Smooth muscle cell (in vitro differentiated cells): ENCODE measurements around the gene SIRT5. TPM values are rescaled to one million over a fixed set of nuclear protein-coding genes. Genes with fewer than 3 reads are reported as not detected.

Experiments used
- DNase-seq: peaks from one replicate; lab custom pipeline; 2025; ENCODE audit not compliant: unreplicated experiment; lab: John Stamatoyannopoulos, UW
- H2AFZ ChIP-seq: fragments of 200-600 bp; sonication (generic); 2 replicates; pipeline ENCODE4 v1.6.0; 2016; ENCODE audit warnings: antibody characterized with exemption, low read depth, mild to moderate bottlenecking
- H3F3A ChIP-seq: fragments of 200-600 bp; sonication (generic); 2 replicates; pipeline ENCODE4 v1.6.0; 2017; ENCODE audit warnings: antibody characterized with exemption, low read depth
- H3K27ac ChIP-seq: fragments of 200-600 bp; sonication (generic); 2 replicates; pipeline ENCODE4 v1.5.1; 2016; ENCODE audit warnings: low read depth, mild to moderate bottlenecking
- H3K27me3 ChIP-seq: fragments of 200-600 bp; sonication (generic); 2 replicates; pipeline ENCODE4 v1.6.1; 2016; ENCODE audit warnings: low read depth, mild to moderate bottlenecking
- H3K36me3 ChIP-seq: fragments of 200-600 bp; sonication (generic); 2 replicates; pipeline ENCODE4 v1.5.1; 2016; ENCODE audit warnings: low read depth
- H3K4me1 ChIP-seq: fragments of 200-600 bp; sonication (generic); 2 replicates; pipeline ENCODE4 v1.5.1; 2016; ENCODE audit warnings: low read depth
- H3K4me2 ChIP-seq: fragments of 200-600 bp; sonication (generic); 2 replicates; pipeline ENCODE4 v1.6.0; 2016; ENCODE audit warnings: mild to moderate bottlenecking
- H3K4me3 ChIP-seq: fragments of 200-600 bp; sonication (generic); 2 replicates; pipeline ENCODE4 v1.5.1; 2016; ENCODE audit warnings: mild to moderate bottlenecking
- H3K79me2 ChIP-seq: fragments of 200-600 bp; sonication (generic); 2 replicates; pipeline ENCODE4 v1.6.0; 2016; ENCODE audit warnings: low read depth, mild to moderate bottlenecking
- H3K9ac ChIP-seq: fragments of 200-600 bp; sonication (generic); 2 replicates; pipeline ENCODE4 v1.6.0; 2016; ENCODE audit warnings: low read depth
- H3K9me3 ChIP-seq: fragments of 200-600 bp; sonication (generic); replicated peaks from 2 replicates; pipeline ENCODE4 v1.5.1; 2016; ENCODE audit warnings: low read depth
- H4K20me1 ChIP-seq: fragments of 200-600 bp; sonication (generic); 2 replicates; pipeline ENCODE4 v1.6.0; 2016; ENCODE audit warnings: low read depth
- CTCF ChIP-seq: fragments of 200-600 bp; sonication (generic); IDR thresholded peaks from 2 replicates; pipeline ENCODE4 v1.5.1; 2017; ENCODE audit warnings: borderline replicate concordance, mild to moderate bottlenecking, antibody characterized with exemption; ENCODE audit not compliant: insufficient read depth, poor library complexity, severe bottlenecking
- WGBS: methylation state at CpG from one replicate; pipeline ENCODE4 v1.1.7; 2016; ENCODE audit warnings: low lambda C conversion rate; 5-methylcytosine and 5-hydroxymethylcytosine counted together
- polyA plus RNA-seq: library from polyadenylated mRNA; unstranded; fragments of >200 nt; fragmentation: Nextera tagmentation; extraction: Ambion mirVana; gene quantifications from 2 replicates; pipeline ENCODE4 v1.2.1, GENCODE V29; 2016
- total RNA-seq: library from RNA; depleted of rRNA; stranded (reverse); fragments of >200 nt; gene quantifications from 2 replicates; pipeline ENCODE4 v1.2.3, GENCODE V29; 2014

SIRT5 gene
- total and polyA plus RNA-seq, 2 experiments from 2014 or later, result 5.2 to 5.5 TPM

GRCh38 chr6:13605634-13606033 lies 31.2 kb downstream of the SIRT5 start:
- H3K4me1 ChIP-seq, result no peaks in the 10 kb centered on the region
- H3K27ac ChIP-seq, result no peak overlapping the region
- no peak for TF ChIP-seq CTCF

GRCh38 chr6:13611715-13612114 lies 37.3 kb downstream of the SIRT5 start:
- no peaks in the 10 kb centered on the region for H3K27me3 ChIP-seq
- H2AFZ ChIP-seq, result no peak overlapping the region
- H3K9me3 ChIP-seq, result no peaks in the 10 kb centered on the region
- no peak for DNase-seq
- TF ChIP-seq CTCF, result no peak
- H3F3A ChIP-seq, result peaks cover 3% of the 10 kb centered on the region
- peaks cover 13% of the 10 kb centered on the region for H3K79me2 ChIP-seq
- no peak overlapping the region for H3K9ac ChIP-seq
- no peaks in the 10 kb centered on the region for H3K36me3 ChIP-seq
- H4K20me1 ChIP-seq, result peaks cover 8% of the 10 kb centered on the region
- WGBS, result 83% methylated on average over 4 of the region's 4 CpGs
- H3K27ac ChIP-seq, result no peak overlapping the region
- H3K4me2 ChIP-seq, result no peak overlapping the region
- H3K4me3 ChIP-seq, result no peak overlapping the region
- H3K4me1 ChIP-seq, result peaks cover 12% of the 10 kb centered on the region

More at GRCh38 chr6:13605634-13606033, 31.2 kb downstream of the SIRT5 start:
- no peaks in the 10 kb centered on the region for H3K27me3 ChIP-seq
- no peak overlapping the region for H3K9ac ChIP-seq
- DNase-seq, result no peak
- no peaks in the 10 kb centered on the region for H3F3A ChIP-seq
- no peaks in the 10 kb centered on the region for H3K79me2 ChIP-seq
- 94% methylated on average over 4 of the region's 4 CpGs for WGBS
- H2AFZ ChIP-seq, result no peak overlapping the region
- no peaks in the 10 kb centered on the region for H3K9me3 ChIP-seq
- no peak overlapping the region for H3K4me2 ChIP-seq
- H3K36me3 ChIP-seq, result no peaks in the 10 kb centered on the region
- no peak overlapping the region for H3K4me3 ChIP-seq
- no peaks in the 10 kb centered on the region for H4K20me1 ChIP-seq

- TF ChIP-seq CTCF, result no peak
- H3K4me3 ChIP-seq, result no peak overlapping the region
- DNase-seq, result no peak
- peaks cover 5% of the 10 kb centered on the region for H3K36me3 ChIP-seq
- H3F3A ChIP-seq, result peaks cover 3% of the 10 kb centered on the region
- no peak overlapping the region for H3K4me2 ChIP-seq
- H4K20me1 ChIP-seq, result peaks cover 20% of the 10 kb centered on the region
- H3K4me1 ChIP-seq, result peaks cover 12% of the 10 kb centered on the region
- no peaks in the 10 kb centered on the region for H3K9me3 ChIP-seq
- no peaks in the 10 kb centered on the region for H3K27me3 ChIP-seq
- 81% methylated on average over 3 of the region's 3 CpGs for WGBS
- no peak overlapping the region for H2AFZ ChIP-seq
- H3K9ac ChIP-seq, result no peak overlapping the region
- no peak overlapping the region for H3K27ac ChIP-seq
- H3K79me2 ChIP-seq, result peaks cover 23% of the 10 kb centered on the region
Measured at GRCh38 chr6:13613029-13613594, 38.7 kb downstream of the SIRT5 start.
